Endometrial microvascular endothelial cells (primary cell): ENCODE results near the gene USP7. TPM values are rescaled to one million over a fixed set of nuclear protein-coding genes. Genes with fewer than 3 reads are reported as not detected.

Experiments used
- in situ Hi-C: cut with HindIII; loops from 2 replicates; pipeline ENCODE4 v1.10.0; 2017; ENCODE audit warnings: low sequenced_read_pairs, low pct_unique_long_range_greater_than_20kb; ENCODE audit errors: inconsistent ontology term
- total RNA-seq: library from RNA; depleted of rRNA; stranded (reverse); fragments of >200 nt; gene quantifications from one replicate; pipeline ENCODE4 v1.2.3, GENCODE V29; 2015; ENCODE audit errors: inconsistent ontology term

The USP7 gene
- total RNA-seq, 1 donor from 2014 or later = 55.8 TPM

- in situ Hi-C loops = no loop called here
Observed at GRCh38 chr16:8910811-8911210, 52.9 kb downstream of the USP7 start.

DNA sequence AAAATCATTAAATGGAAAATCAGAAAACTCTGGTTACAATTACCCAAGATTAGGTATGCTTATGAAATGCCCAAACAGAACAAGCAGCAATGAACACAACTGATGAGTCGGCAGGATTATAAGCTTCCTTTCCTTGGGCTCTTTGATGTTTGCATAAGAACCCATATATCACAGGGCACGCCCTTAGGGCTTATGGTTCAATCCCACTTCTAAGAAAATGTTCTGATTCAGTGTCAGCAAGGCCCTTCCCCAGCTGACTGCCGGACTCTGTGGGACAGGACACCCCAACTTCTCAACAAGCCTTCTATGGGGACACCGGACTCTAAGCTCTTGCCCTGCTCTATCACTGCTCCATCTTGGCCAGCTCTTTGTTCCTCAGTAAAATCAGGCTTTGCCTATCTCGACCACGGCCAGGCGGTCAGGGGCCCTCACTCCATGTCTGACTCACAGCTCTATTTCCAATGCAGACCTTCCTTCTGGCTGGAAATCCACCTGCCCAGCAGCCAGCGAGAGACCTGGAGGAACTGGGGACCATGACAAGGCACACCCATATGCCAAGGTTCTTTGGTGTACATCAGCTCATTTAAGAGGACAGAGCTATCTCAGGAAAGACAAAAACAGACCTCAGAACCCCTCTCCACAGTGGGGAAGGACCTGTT, 54.8 kb downstream of the USP7 start:
- in situ Hi-C loops = no loop called here

DNA sequence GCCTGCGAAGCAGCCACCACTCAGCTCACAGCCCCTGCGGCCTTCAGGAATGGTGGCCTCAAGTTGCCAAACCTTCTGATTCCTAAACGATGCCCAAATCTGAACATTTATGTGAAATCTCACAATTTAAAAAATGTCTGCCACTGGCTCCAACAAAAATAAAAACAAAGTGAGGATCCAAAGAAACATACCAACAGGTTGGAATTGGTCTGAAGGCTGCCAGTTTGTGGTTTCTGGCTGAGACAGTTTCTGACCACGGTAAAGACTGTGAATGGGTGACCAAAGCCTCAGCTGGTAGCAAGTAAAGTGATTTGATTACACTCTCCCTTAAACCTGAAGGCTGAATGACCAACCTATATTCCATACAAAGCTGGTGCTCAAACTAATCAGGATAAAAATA, 56.6 kb downstream of the USP7 start:
- in situ Hi-C loops = no loop called here

DNA sequence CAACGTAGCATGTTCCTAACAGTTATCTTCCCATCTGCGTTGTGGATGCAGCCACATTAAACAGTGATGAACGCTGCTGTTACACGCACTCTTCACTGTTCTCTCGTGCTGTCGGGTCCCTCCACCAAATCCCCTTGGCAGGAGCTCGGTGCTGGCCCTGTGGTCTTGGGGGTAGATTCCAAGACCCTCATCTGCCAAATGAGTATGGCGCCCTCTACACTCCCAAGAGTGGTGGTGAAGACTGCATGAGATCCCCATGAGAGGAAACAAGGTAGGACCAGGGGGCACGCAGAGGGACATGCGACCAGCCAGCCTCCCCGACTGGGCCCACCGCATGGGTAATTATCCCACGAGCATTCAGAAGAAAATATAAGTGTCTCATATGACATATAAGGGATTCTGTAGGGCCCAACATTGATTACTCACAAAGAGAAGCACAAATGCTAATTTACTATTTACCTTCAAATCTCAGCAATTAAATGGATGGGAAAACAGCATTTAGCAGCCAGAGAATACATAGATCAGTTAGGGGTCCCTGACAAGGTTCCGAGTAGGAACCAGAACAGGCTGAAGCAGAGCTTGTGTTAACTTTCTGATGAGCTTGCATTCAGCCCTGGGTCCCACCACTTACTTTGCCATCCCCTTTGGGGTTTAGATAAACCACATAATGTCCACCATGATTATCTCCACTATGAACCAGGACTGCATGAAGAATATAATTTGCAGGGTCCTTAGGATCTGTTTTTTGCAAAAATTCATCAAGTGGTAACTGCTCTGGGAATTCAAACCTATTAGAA, 57.7 kb downstream of the USP7 start:
- in situ Hi-C loops = no loop called here

- in situ Hi-C loops = no loop called here
Observed at GRCh38 chr16:8905168-8905762, 58.4 kb downstream of the USP7 start.

GRCh38 chr16:8904018-8904430, 59.7 kb downstream of the USP7 start:
- in situ Hi-C loops = no loop called here

- in situ Hi-C loops = no loop called here
Observed at GRCh38 chr16:8903004-8903403, 60.7 kb downstream of the USP7 start.

DNA sequence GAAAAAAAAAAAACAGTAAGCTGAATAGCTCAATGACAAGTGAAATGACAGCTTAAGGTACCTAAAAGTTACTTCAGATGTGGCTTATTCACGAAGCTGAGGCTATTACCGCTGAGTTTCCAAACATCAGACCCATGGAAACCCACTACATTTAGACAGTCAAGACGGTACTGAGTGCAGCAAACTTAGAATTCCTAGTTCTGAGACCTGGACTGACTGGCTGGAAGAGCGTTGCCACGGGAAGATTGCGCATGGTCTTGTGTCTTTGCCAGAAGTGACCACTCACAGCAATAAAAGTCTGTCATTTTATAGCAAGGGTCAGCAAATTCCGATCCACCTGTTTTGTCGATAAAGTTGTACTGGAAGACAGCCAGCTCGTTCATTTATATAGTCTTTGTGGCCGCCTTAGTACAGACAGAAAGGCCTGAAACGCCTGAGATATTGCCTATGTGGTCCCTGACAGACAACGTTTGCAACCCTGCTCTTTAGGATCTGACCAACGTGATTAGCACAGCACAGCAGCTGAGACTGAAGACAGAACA, 62.3 kb downstream of the USP7 start:
- in situ Hi-C loops = no loop called here

DNA sequence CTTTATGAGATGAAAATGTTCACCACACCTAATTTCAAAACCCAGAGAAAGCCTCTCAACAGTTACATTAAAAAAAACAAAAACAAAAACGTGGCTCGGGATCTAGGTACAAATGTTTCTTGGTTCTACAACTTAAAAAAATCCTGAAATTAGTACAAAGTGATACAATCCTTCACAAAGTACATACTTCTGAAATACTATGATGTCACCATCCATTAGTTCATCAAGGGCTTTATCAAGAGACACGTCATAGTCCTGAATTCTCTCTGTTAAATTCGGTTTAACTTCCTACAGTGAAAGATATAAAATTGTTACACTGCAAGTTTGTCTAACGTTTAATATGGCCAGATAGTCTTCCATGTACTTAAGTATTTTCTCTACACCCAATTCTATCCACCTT, 63.4 kb downstream of the USP7 start:
- in situ Hi-C loops = no loop called here

DNA sequence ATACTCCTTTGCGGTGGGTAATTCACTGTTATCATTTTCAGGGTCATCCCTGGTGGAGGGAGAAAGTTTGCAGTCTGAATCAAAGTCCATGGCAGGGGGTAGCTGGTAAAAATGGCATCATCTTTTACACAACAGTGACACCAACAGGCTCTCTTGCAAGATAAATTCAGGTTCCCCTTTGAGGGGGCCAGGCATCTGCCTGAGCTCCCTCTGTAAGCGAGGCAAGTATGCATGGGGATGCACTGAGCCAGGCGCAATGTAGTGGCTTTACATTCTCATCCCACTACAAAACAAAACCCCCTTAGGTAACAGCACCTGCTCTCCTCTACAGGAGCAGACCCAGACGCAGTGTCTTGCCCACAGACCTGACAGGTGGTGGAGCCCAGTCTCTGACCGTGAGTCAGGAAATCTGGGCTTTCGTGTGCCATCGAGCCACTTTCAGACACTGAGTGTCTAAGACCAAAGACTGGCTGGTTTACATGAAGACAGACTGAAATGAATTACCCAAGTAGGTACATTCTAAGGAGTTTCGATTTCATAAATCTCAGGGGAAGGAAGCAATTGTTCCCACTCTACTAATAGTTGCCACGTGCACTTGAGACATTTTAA, 63.9 kb downstream of the USP7 start:
- in situ Hi-C loops = no loop called here

- in situ Hi-C loops = no loop called here
Observed at GRCh38 chr16:8898660-8899318, 64.9 kb downstream of the USP7 start.

GRCh38 chr16:8894736-8895334, 68.9 kb downstream of the USP7 start:
- in situ Hi-C loops = no loop called here

DNA sequence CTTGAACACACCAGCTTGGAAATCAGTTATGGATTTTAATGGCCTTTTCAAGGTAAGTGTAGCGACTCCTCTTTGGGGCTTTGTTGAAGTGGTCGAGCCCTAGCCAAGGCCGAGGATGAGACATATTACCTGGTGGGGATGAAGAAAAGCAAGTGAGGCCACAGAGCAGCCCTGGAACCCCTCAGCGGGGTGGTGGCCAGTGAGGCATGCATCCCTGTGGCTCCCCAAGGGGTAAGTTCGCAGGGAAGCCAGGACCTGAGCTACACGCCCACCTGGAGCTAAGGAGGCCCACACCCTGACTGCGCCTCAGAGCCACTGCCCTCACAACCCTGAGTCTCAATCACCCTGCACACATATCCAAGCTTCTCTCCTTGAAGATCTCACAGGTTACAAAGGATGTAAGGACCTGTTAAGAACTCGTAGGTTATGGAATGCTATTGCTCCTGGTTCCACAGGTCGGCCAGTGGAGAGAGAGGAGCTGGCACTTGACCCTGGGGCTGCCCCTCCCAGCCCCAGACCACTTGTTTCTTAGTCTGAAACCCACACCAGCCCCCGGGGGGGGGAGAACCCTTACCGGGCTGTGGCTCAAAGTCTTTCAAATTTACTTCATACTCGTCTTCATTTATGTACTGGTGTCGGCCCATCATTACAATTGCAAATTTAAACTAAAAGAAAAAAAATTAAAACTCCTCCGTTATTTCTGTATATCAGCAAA, 69.6 kb downstream of the USP7 start:
- in situ Hi-C loops = no loop called here

- in situ Hi-C loops = no loop called here
Observed at GRCh38 chr16:8893426-8893825, 70.3 kb downstream of the USP7 start.

GRCh38 chr16:8892101-8892575, 71.6 kb downstream of the USP7 start:
- in situ Hi-C loops = no loop called here

DNA sequence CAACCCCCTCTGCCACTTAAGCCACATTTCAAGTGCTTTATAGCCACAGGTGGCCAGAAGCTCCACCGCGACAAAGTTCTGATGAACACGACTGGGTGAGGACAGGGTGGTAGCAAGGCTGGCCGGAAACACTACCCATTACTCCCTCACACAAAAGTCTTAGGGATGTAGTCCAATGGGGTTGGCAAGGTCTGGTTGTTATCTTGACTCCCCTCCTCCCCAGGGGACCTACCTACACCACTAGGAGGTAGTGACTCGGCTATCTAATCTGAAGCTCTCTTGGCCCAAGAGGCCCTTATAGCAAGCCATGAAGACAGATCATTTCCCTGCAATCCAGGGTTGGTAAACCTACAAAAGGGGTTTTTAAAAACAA, 73.2 kb downstream of the USP7 start:
- in situ Hi-C loops = no loop called here

- in situ Hi-C loops = no loop called here
Observed at GRCh38 chr16:8889893-8890548, 73.7 kb downstream of the USP7 start.
